GM15510 (cell line): ENCODE data around the gene CLEC14A.

Source experiments
- POLR2A ChIP-seq: IDR thresholded peaks from 3 replicates; pipeline ENCODE4 v1.6.1; 2011; ENCODE audit warnings: borderline replicate concordance; ENCODE audit not compliant: insufficient read length; ENCODE audit errors: extremely low read depth

CLEC14A gene

GRCh38 chr14:38257507-38257906 is 1.6 kb upstream of the CLEC14A start:
- no peak for TF ChIP-seq POLR2A

DNA sequence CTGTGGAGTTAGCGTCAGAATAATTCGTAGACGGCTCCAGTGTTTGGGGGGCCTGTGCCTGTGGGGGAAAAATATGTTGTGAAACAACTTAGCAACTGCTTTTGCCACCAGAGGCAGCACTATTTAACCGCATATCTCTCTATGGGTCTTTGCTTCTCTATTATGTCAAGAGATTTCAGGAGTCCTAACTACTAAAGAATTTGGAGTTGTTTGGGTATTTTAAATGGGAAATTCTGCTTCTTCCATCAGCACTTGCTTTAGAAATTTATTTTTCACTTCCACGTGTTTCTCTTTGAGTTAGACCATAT is 594 bp upstream of the CLEC14A start:
- no peak for TF ChIP-seq POLR2A

DNA sequence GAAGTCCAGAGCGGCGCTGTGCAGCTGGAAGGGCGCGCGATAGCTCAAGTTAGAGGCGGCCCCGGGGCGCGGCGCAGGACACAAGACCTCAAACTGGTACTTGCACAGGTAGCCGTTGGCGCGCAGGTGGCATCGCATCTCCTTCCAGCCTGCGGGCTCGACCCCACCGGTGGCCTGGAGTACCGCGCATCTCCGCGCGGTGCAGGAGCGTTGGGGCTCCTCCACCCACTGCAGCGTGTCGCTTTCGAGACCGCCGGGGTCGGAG is 553 bp downstream of the CLEC14A start:
- no peak for TF ChIP-seq POLR2A

DNA sequence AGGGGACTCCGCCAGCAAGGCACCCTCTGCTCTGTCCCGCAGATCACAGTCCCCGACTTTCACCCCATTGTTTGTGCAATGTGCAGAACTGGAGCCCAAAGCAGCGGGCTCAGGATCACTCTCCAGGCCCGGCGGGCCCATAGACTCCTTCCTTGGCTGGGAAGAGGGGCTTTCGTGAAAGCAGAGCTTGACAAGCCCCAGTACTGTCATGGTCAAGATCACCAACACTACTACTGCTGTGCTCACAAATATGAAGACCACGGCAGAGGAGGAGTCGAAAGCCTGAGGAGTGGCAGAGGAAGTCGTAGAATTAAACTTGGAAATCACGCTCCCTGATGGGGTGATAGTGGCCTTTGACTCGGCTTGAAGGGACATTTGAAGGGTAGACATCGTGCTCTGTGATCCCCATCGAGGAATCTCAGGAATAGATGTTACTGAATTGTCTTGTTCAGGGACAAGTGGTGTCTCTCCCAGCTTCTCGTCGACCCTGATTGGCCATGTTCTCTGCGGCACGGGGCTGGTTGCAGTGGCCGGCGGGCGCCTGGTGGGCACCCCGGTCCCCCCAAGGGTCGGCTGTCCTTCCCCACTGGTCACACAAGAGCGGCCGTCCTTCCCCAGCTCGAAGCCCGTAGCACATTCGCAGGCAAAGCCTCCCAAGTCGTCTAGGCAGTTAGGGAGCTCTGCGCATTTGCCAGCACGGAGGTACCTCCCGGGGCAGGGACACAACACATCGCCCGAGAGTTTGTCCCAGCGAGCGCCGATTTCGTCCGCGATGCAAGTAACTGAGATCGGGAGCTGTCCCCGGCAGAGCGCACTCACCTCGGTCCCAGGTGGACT is 1.1 kb downstream of the CLEC14A start:
- no peak for TF ChIP-seq POLR2A

DNA sequence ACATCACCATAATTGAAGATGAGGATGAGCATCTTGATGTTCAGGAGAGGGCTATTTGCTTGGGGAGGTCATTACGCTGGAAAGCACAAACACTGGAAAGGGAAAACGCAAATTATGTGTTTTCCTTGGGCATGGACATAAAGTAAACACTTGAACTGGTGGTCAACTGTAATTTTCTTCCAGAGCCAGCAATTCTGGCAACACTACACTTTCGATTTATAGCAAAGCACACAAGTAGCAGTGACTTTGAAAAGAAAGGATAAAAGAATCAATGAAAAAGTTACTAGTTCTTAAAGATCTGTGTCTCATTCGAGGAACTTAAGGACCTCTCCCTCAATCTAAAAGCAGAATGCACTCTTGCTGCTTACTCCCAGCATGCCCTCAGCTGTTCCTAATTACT is 2.2 kb downstream of the CLEC14A start:
- TF ChIP-seq POLR2A: no peak

DNA sequence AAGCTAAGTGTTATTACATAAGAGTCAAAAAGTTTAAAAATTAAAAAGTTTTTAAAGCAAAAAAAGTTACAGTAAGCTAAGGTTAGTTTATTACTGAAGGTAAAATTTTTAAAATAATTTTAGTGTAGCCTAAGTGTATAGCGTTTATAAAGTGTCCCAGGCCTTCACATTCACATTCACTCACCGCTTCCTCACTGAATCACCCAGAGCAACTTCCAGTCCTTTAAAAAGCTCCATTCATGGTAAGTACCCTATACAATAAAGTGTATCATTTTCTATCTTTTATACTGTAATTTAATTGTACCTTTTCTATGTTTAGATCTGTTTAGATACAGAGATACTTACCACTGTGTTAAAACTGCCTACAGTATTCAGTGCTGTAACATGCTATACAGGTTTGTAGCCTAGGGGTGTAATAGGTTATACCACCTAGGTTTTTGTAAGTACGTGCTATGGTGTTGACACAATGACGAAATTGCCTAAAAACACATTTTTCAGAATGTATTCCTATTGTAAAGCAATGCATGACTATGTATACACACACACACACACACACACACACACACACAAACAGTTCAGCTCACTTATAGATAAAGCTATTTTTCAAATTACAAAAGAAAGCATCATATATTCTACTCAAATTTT is 3.7 kb downstream of the CLEC14A start:
- no peak for TF ChIP-seq POLR2A

DNA sequence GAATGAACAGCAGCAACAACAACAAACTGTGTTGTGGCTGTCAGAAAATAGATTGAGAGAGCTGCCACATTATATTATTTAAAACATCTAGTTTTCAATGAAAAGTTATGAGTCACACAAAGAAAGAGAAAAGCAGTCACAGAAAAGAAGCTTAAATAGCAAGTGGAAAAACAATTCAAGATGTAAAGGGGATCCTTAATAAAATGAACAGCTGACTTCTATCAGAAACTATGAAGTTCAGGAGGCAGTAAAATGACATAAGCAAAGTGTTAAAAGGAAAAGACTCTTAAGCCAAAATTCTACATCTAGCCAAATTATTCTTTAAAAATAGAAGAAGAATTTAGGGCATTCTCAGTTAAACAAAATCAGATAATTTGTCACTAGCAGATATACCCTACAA is 5.6 kb downstream of the CLEC14A start:
- TF ChIP-seq POLR2A: no peak

- TF ChIP-seq POLR2A: no peak
Observed at GRCh38 chr14:38248321-38249028, 7.4 kb downstream of the CLEC14A start.

- no peak for TF ChIP-seq POLR2A
Observed at GRCh38 chr14:38243696-38244240, 12.1 kb downstream of the CLEC14A start.

- TF ChIP-seq POLR2A: no peak
Observed at GRCh38 chr14:38238878-38239277, 17.0 kb downstream of the CLEC14A start.

DNA sequence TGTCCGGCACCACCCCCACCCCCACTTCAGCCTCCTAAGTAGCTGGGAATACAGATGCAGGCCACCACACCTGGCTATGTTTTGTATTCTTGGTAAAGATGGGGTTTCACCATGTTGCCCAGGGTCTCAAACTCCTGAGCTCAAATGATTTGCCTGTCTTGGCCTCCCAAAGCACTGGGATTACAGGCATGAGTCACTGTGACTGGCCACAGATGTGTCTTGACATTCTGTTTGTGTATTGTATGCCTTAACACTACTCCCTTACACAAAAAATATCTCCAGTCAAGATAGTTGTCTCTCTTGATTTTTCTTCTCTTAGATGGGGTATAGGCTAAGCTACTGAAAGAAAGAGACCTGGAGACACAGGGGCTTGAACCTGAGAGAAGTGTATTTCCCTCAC is 17.6 kb downstream of the CLEC14A start:
- no peak for TF ChIP-seq POLR2A

GRCh38 chr14:38233218-38233617 is 22.7 kb downstream of the CLEC14A start:
- TF ChIP-seq POLR2A: no peak

DNA sequence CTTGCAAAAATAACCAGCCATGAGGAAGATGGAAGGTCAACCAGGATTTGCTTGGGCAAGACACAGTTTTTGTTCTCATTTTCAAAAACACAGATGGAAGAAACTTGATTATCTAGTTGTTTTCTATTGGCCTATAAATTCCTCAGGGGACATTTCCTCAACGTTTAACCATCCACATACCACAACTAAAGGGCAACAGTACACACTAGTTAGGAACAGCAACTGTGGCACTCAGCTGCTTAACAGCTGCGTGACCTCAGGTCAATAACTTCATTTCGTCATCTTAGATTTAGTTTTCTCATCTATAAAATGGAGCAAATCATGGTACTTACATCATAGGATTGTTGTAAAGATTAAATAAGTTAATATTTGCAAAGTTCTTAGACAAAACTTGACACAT is 29.5 kb downstream of the CLEC14A start:
- no peak for TF ChIP-seq POLR2A

- TF ChIP-seq POLR2A: no peak
Observed at GRCh38 chr14:38225946-38226345, 29.9 kb downstream of the CLEC14A start.

GRCh38 chr14:38224338-38224737 is 31.6 kb downstream of the CLEC14A start:
- no peak for TF ChIP-seq POLR2A

DNA sequence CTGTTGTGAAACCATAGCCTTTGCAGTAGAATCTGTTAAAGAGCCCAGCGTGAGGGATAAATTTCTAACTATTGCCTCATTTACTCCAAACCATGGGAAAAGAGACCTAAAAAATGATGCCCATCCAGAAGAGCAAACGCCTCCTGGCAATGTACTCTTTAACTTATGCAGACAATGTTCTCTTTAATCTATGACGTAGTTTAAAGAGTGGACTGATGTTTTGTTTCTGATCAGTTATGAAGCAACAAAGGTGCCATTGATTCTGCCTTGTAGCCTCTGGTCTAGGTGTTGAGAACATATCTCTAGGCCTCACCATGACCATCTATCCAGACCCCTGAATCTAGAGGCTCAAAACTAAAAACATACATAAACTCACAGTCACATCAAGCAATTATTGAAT is 34.8 kb downstream of the CLEC14A start:
- TF ChIP-seq POLR2A: no peak
